NCI-H128 (cell line): ENCODE data around the gene SUPT6H.
"Not testable (repeated sequence)": the region's sequence is repeated elsewhere in the genome, so short reads cannot be mapped to it uniquely, and the experiment has no call there.

Experiments
- DNase-seq: peaks from one replicate; lab custom pipeline; 2025; ENCODE audit not compliant: unreplicated experiment; lab: John Stamatoyannopoulos, UW

Gene SUPT6H

GRCh38 chr17:28646039-28646754 lies 15.8 kb upstream of the SUPT6H start:
- no peak for DNase-seq

- DNase-seq, result no peak
Measured at GRCh38 chr17:28648698-28649097, 13.3 kb upstream of the SUPT6H start.

- DNase-seq, result no peak
Measured at GRCh38 chr17:28655160-28655559, 6.8 kb upstream of the SUPT6H start.

- DNase-seq, result no peak
Measured at GRCh38 chr17:28657756-28658155, 4.2 kb upstream of the SUPT6H start.

- not testable (repeated sequence) for DNase-seq
Measured at GRCh38 chr17:28658342-28658741, 3.7 kb upstream of the SUPT6H start.

GRCh38 chr17:28658766-28659496 lies 3.1 kb upstream of the SUPT6H start:
- DNase-seq, result not testable (repeated sequence)

- not testable (repeated sequence) for DNase-seq
Measured at GRCh38 chr17:28659497-28659881, 2.5 kb upstream of the SUPT6H start.

- no peak for DNase-seq
Measured at GRCh38 chr17:28662527-28662829, 473 bp downstream of the SUPT6H start.

GRCh38 chr17:28663723-28664122 lies 1.7 kb downstream of the SUPT6H start:
- no peak for DNase-seq

GRCh38 chr17:28665994-28666393 lies 4.0 kb downstream of the SUPT6H start:
- no peak for DNase-seq

GRCh38 chr17:28667870-28668269 lies 5.9 kb downstream of the SUPT6H start:
- no peak for DNase-seq

GRCh38 chr17:28669918-28670317 lies 7.9 kb downstream of the SUPT6H start:
- DNase-seq, result no peak

GRCh38 chr17:28675490-28675889 lies 13.5 kb downstream of the SUPT6H start:
- DNase-seq, result no peak

- DNase-seq, result no peak
Measured at GRCh38 chr17:28675980-28676379, 14.0 kb downstream of the SUPT6H start.

- DNase-seq, result no peak
Measured at GRCh38 chr17:28682655-28683054, 20.6 kb downstream of the SUPT6H start.

GRCh38 chr17:28684963-28685362 lies 23.0 kb downstream of the SUPT6H start:
- no peak for DNase-seq

- DNase-seq, result no peak
Measured at GRCh38 chr17:28685366-28685765, 23.4 kb downstream of the SUPT6H start.

- no peak for DNase-seq
Measured at GRCh38 chr17:28686296-28686695, 24.3 kb downstream of the SUPT6H start.

- DNase-seq, result no peak
Measured at GRCh38 chr17:28688481-28688880, 26.5 kb downstream of the SUPT6H start.

- no peak for DNase-seq
Measured at GRCh38 chr17:28689011-28689410, 27.0 kb downstream of the SUPT6H start.

- no peak for DNase-seq
Measured at GRCh38 chr17:28693869-28694268, 31.9 kb downstream of the SUPT6H start.

- no peak for DNase-seq
Measured at GRCh38 chr17:28698253-28698941, 36.4 kb downstream of the SUPT6H start.
